Measurements from ENCODE around the gene TIPIN. TPM values are rescaled to one million over a fixed set of nuclear protein-coding genes. Genes with fewer than 3 reads are reported as not detected.
"Not testable (repeated sequence)": the region's sequence is repeated elsewhere in the genome, so short reads cannot be mapped to it uniquely, and the experiment has no call there.

The TIPIN gene
- total RNA-seq, result 10 to 100 TPM; 78.4 to 78.7 TPM

GRCh38 chr15:66356359-66357236 lies at the start of gene TIPIN:
TSS of gene TIPIN (minus strand) at chr15:66356685. CDS start at chr15:66352947, 3,738 bp downstream.
- no peaks in the 10 kb centered on the region for H3K27me3 Mint-ChIP-seq

DNA sequence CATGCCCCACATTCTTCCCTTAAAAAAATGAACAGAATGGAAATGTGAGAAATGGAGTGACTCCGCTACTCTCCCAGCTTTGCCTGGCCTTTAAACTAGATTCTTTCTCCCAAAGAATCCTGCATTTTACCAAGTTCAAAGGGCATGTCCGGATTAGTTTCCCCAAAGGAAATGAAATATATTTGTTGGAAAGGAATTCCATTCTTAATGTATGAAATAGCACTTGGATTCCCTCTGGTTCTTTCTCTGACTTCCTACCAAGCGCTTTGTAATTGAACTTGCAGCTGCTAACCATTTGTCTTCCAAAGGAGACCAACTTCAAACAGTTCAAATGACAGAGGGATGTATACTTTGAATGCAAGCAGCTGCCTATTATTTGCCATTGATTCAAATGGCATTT lies 49.1 kb upstream of the TIPIN start:
- Mint-ChIP-seq H3K9me3 (peaks cover 2% of the 10 kb centered on the region), H3K27ac (no peak overlapping the region), H3K4me3 (no peak overlapping the region)

More at GRCh38 chr15:66356359-66357236, at the start of gene TIPIN:
- Mint-ChIP-seq H3K9me3 (no peaks in the 10 kb centered on the region), H3K36me3 (peaks cover 36% of the 10 kb centered on the region), H3K4me3 (peak within 1 kb of the TSS; percentile 99), H3K4me1 (peaks cover 29% of the 10 kb centered on the region), H3K27ac (peak within 1 kb of the TSS; percentile 99)
- peak; percentile 97 for DNase-seq

DNA sequence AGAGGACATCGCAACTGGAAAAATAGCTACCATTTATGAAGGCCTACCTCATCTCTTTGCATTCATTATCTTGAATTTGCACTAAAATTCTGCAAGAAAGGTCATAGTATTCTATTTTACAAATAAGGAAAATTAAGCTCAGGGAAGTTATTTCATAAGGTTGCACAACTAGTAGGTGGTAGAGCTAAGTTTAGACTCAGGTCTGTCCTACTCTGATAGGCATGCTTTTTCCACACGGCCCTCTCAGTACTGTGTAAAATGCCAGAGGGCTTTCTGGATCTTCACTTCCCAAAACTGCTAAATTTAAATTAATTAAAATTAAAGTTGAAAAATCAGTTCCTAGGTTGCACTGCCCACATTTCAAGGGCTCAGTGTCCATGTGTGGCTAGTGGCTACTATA lies 48.5 kb upstream of the TIPIN start:
- Mint-ChIP-seq H3K9me3 (peaks cover 2% of the 10 kb centered on the region), H3K4me1 (peaks cover 84% of the 10 kb centered on the region), H3K4me3 (peak overlapping the region; percentile 40), H3K36me3 (peaks cover 38% of the 10 kb centered on the region), H3K27ac (no peak overlapping the region), H3K27me3 (no peaks in the 10 kb centered on the region)
- DNase-seq, result no peak

More for the DNA sequence above, 49.1 kb upstream of the TIPIN start:
- Mint-ChIP-seq H3K27me3 (no peaks in the 10 kb centered on the region), H3K4me1 (peaks cover 82% of the 10 kb centered on the region), H3K36me3 (peaks cover 36% of the 10 kb centered on the region)
- DNase-seq, result no peak

DNA sequence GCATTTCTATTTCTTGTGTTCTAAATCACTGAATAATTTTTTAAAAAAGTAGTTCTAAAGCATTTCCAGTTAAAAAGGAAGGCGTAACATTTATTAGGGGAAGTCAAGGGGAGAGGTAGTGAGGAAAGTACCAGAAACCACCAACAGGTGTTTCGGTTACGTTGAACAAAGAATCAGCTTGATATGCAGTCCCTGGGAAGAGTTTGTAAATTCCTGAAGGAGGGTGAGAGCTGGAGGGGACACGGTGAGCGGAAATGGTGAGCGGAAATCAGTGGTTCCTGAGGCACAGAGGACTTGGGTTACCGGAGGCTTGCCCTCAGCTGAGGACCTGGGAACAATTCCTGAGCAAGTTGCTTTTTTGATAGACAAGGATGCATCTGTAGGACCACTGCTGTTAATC lies 48.0 kb upstream of the TIPIN start:
- Mint-ChIP-seq H3K4me3 (peak overlapping the region; percentile 40), H3K4me1 (peaks cover 82% of the 10 kb centered on the region), H3K9me3 (peaks cover 2% of the 10 kb centered on the region), H3K27ac (peak overlapping the region; percentile 9), H3K36me3 (peaks cover 36% of the 10 kb centered on the region), H3K27me3 (no peaks in the 10 kb centered on the region)
- no peak for DNase-seq

GRCh38 chr15:66404122-66404521 lies 47.6 kb upstream of the TIPIN start:
- H3K4me1 Mint-ChIP-seq, result peaks cover 82% of the 10 kb centered on the region
- peak overlapping the region; percentile 9 for H3K27ac Mint-ChIP-seq
- H3K27me3 Mint-ChIP-seq, result no peaks in the 10 kb centered on the region
- peaks cover 39% of the 10 kb centered on the region for H3K36me3 Mint-ChIP-seq
- no peak for DNase-seq
- peak overlapping the region; percentile 40 for H3K4me3 Mint-ChIP-seq
- peaks cover 2% of the 10 kb centered on the region for H3K9me3 Mint-ChIP-seq

- no peak overlapping the region for H3K27ac Mint-ChIP-seq
- DNase-seq, result no peak
- H3K4me3 Mint-ChIP-seq, result peak overlapping the region; percentile 42
- peaks cover 2% of the 10 kb centered on the region for H3K9me3 Mint-ChIP-seq
- no peaks in the 10 kb centered on the region for H3K27me3 Mint-ChIP-seq
- H3K36me3 Mint-ChIP-seq, result peaks cover 37% of the 10 kb centered on the region
- peaks cover 74% of the 10 kb centered on the region for H3K4me1 Mint-ChIP-seq
Measured at GRCh38 chr15:66403323-66403722, 46.8 kb upstream of the TIPIN start.

DNA sequence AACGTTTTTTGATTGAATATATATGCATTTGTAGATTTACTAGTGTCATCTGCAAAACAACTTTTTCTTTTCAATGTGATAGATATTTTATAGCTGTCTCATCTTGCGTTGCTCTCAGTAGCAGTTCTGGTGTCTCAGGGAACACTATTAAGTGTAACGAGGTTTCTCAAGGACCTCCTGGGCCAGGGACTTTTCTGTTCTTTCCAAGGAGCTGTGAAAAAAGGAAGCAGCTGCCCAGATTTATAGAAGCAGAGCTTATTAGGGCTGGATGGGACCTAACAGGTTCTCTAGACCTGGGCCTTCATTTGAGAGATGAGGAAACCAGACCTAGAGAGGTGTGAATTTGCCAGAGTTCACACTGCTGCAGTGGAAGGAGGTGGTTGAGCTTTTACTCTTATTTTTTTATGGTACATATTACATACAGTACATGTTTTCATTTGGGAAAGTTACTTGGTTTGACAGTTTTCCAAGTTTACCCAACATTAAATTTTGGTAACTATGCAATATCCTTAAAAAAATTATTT lies 46.3 kb upstream of the TIPIN start:
- no peak for DNase-seq
- Mint-ChIP-seq H3K4me1 (peaks cover 69% of the 10 kb centered on the region), H3K9me3 (peaks cover 2% of the 10 kb centered on the region), H3K27me3 (no peaks in the 10 kb centered on the region), H3K36me3 (peaks cover 36% of the 10 kb centered on the region), H3K4me3 (peak overlapping the region; percentile 7), H3K27ac (no peak overlapping the region)

DNA sequence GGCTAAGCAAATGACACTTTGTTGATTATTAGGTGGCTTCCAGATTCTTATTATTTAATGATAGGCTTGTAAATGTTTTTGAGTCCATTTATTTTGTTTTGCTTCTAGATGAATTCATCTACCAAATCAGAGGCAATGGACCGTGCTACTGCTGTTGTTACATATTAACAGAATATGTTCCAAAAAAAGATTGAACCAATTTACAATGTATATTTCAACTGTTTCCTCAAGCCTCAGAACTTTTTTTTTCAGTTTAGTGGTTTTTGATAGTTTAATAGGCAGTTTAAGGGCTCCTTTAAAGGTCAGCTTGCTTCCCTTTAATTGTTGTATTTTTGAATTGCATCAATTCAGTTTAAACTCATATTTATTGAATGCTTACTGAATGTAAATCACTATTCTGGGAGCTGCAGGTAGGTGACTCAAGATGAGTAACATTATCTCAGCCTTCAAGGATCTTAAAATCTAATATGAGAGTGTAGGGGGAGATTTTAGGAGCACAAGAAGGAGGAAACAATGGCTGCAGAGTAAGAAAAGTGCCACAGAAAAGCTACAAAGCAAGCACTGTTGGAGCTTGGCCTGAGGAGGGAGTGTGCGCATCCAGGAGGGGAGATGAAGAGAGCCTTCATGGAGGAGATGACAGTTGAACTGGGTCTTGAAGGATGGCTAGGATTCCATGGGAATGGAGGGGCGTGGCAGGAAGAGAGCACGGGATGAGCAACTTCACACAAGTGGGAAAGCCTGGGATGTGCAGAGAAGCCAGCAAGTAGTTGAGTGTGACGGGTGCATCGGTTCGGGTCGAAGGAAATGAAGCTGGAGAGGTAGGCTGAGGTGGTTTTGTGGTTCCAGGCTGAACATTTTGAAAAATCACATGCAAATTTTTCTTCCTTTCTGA lies 44.9 kb upstream of the TIPIN start:
- Mint-ChIP-seq H3K4me1 (peaks cover 64% of the 10 kb centered on the region), H3K27me3 (no peaks in the 10 kb centered on the region), H3K27ac (peak overlapping the region; percentile 67), H3K4me3 (peak overlapping the region; percentile 50), H3K36me3 (peaks cover 41% of the 10 kb centered on the region), H3K9me3 (peaks cover under 1% of the 10 kb centered on the region)
- DNase-seq, result no peak

GRCh38 chr15:66400351-66400774 lies 43.9 kb upstream of the TIPIN start:
- Mint-ChIP-seq H3K27ac (no peak overlapping the region), H3K4me3 (no peak overlapping the region), H3K36me3 (peaks cover 45% of the 10 kb centered on the region), H3K4me1 (peaks cover 64% of the 10 kb centered on the region), H3K27me3 (no peaks in the 10 kb centered on the region), H3K9me3 (no peaks in the 10 kb centered on the region)
- no peak for DNase-seq

- Mint-ChIP-seq H3K9me3 (no peaks in the 10 kb centered on the region), H3K36me3 (peaks cover 48% of the 10 kb centered on the region), H3K27ac (no peak overlapping the region), H3K27me3 (no peaks in the 10 kb centered on the region), H3K4me3 (no peak overlapping the region), H3K4me1 (peaks cover 66% of the 10 kb centered on the region)
- no peak for DNase-seq
Measured at GRCh38 chr15:66399276-66399675, 42.8 kb upstream of the TIPIN start.

DNA sequence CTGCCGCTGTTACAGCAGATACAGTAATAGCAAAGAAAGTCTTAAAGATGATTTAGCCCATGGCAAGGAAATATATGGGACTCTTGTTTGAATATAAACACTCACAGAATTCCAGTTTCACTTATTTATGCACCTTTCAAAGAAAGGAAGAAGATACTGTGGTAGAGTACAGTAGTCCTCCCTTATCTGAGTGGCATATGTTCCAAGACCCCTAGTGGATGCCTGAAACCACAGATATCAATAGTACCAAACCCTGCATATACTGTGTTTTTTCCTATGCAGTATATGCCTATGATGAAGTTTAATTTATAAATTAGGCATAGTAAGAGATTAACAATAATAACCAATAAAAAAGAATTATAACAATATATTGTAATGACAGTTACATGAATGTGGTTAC lies 38.4 kb upstream of the TIPIN start:
- H3K36me3 Mint-ChIP-seq, result peaks cover 70% of the 10 kb centered on the region
- no peak overlapping the region for H3K27ac Mint-ChIP-seq

DNA sequence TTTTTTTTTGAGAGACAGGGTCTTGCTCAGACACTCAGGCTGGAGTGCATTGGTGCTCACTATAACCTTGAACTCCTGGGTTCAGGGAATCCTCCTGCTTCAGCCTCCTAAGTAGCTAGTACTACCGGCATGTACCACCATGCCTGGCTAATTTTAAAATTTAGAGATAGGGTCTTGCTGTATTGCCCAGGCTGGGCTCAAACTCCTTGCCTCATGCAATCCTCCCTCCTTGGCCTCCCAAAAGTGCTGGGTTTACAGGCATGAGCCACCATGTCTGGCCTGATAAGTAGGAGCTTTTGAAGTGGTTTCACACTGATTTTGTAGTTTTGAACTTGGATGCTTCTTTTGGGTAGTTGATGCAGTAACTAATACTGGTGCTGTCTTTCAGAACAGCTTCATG lies 38.0 kb upstream of the TIPIN start:
- Mint-ChIP-seq H3K27ac (no peak overlapping the region), H3K27me3 (no peaks in the 10 kb centered on the region), H3K4me1 (peaks cover 63% of the 10 kb centered on the region), H3K36me3 (peaks cover 72% of the 10 kb centered on the region), H3K9me3 (no peaks in the 10 kb centered on the region), H3K4me3 (no peak overlapping the region)
- no peak for DNase-seq

More for the DNA sequence above, 38.4 kb upstream of the TIPIN start:
- DNase-seq, result no peak
- Mint-ChIP-seq H3K9me3 (no peaks in the 10 kb centered on the region), H3K4me3 (no peak overlapping the region), H3K27me3 (no peaks in the 10 kb centered on the region), H3K4me1 (peaks cover 61% of the 10 kb centered on the region)

- not testable (repeated sequence) for H3K4me3 Mint-ChIP-seq
Measured at GRCh38 chr15:66393037-66393436, 36.6 kb upstream of the TIPIN start.

GRCh38 chr15:66390678-66391077 lies 34.2 kb upstream of the TIPIN start:
- no peaks in the 10 kb centered on the region for H3K27me3 Mint-ChIP-seq
- no peak for DNase-seq
- H3K27ac Mint-ChIP-seq, result peak overlapping the region; percentile 82
- peak overlapping the region; percentile 95 for H3K4me3 Mint-ChIP-seq
- H3K36me3 Mint-ChIP-seq, result peaks cover 73% of the 10 kb centered on the region
- H3K4me1 Mint-ChIP-seq, result peaks cover 61% of the 10 kb centered on the region
- no peaks in the 10 kb centered on the region for H3K9me3 Mint-ChIP-seq

More at GRCh38 chr15:66393037-66393436, 36.6 kb upstream of the TIPIN start:
- peaks cover 70% of the 10 kb centered on the region for H3K4me1 Mint-ChIP-seq
- peaks cover 75% of the 10 kb centered on the region for H3K36me3 Mint-ChIP-seq
- H3K27me3 Mint-ChIP-seq, H3K27ac Mint-ChIP-seq, H3K9me3 Mint-ChIP-seq, DNase-seq: not testable (repeated sequence)
